GM18873 (cell line): Measurements from ENCODE around the gene PINLYP.

Experiments used
- ATAC-seq: cut with Tn5 transposase; IDR thresholded peaks from one replicate; pipeline ENCODE4 v1.9.1; 2021; ENCODE audit warnings: mild to moderate bottlenecking, moderate library complexity, moderate number of reproducible peaks; ENCODE audit not compliant: unreplicated experiment, low FRiP score

Gene PINLYP

GRCh38 chr19:43623889-43624670 is 48.5 kb downstream of the PINLYP start:
- no peak for ATAC-seq

GRCh38 chr19:43624933-43625332 is 49.3 kb downstream of the PINLYP start:
- no peak for ATAC-seq

GRCh38 chr19:43625918-43626579 is 50.4 kb downstream of the PINLYP start:
- no peak for ATAC-seq

GRCh38 chr19:43626838-43627237 is 51.2 kb downstream of the PINLYP start:
- ATAC-seq: no peak

- ATAC-seq: no peak
Measured at GRCh38 chr19:43628646-43629326, 53.2 kb downstream of the PINLYP start.

- no peak for ATAC-seq
Measured at GRCh38 chr19:43631491-43631890, 55.9 kb downstream of the PINLYP start.
